Measurements from ENCODE around the gene GCNT3.

GCNT3 gene

GRCh38 chr15:59611276-59612260 is at the start of gene GCNT3:
Gene GCNT3, plus strand, starts transcription at chr15:59611783. Its CDS starts 6,456 bp downstream, at chr15:59618239.
- no peak within 1 kb of the TSS for H3K27ac ChIP-seq

GRCh38 chr15:59562448-59563186 is 49.0 kb upstream of the GCNT3 start:
- DNase-seq (ENCODE audit: low spot score): no peak
- no peak overlapping the region for H3K27ac ChIP-seq
- ChIA-PET CTCF (interaction anchor here (0.5 to 1.9 kb wide), 4 partner anchors 30 to 455 kb away, joined by 3 to 9 read pairs (median 3); no protein-coding TSS in a partner anchor), POLR2A (ENCODE audit: low non-redundant PET) (no interaction called here)
- peak; percentile 32; the same call in 1 of the 2 replicates for TF ChIP-seq CTCF (conservative IDR thresholded peaks at IDR 0.05; ENCODE audit: low read depth)

More at GRCh38 chr15:59611276-59612260, at the start of gene GCNT3:
- DNase-seq (ENCODE audit: low spot score): peak; percentile 34
- ChIA-PET POLR2A (ENCODE audit: low non-redundant PET) (no interaction called here), CTCF (interaction anchor here (0.6 to 0.7 kb wide), 3 partner anchors 46 to 1035 kb away, joined by 3 to 5 read pairs (median 3); no protein-coding TSS in a partner anchor)
- no peak for TF ChIP-seq CTCF (conservative IDR thresholded peaks at IDR 0.05; ENCODE audit: low read depth)

- POLR2A ChIA-PET (ENCODE audit: low non-redundant PET): no interaction called here
- no peak for DNase-seq (ENCODE audit: low spot score)
- no peak overlapping the region for H3K27ac ChIP-seq
- CTCF ChIA-PET: interaction anchor here (0.6 to 0.8 kb wide), 4 partner anchors 21 to 46 kb away, joined by 3 to 5 read pairs (median 3); partner anchors contain the start of gene GCNT3
- no peak for TF ChIP-seq CTCF (conservative IDR thresholded peaks at IDR 0.05; ENCODE audit: low read depth)
These were observed 46.3 kb upstream of the GCNT3 start for GRCh38 chr15:59565299-59565698.

GRCh38 chr15:59567324-59567723 is 44.3 kb upstream of the GCNT3 start:
- H3K27ac ChIP-seq: no peak overlapping the region
- DNase-seq (ENCODE audit: low spot score): peak; percentile 26
- CTCF ChIA-PET: interaction anchor here (0.7 to 0.9 kb wide), 2 partner anchors 20 to 38 kb away, joined by 3 to 4 read pairs; no protein-coding TSS in a partner anchor
- POLR2A ChIA-PET (ENCODE audit: low non-redundant PET): no interaction called here
- no peak for TF ChIP-seq CTCF (conservative IDR thresholded peaks at IDR 0.05; ENCODE audit: low read depth)

GRCh38 chr15:59569477-59569876 is 42.1 kb upstream of the GCNT3 start:
- TF ChIP-seq CTCF (conservative IDR thresholded peaks at IDR 0.05; ENCODE audit: low read depth): no peak
- no peak overlapping the region for H3K27ac ChIP-seq
- POLR2A ChIA-PET (ENCODE audit: low non-redundant PET): interaction anchor here (0.6 kb wide), 1 partner anchor 14 kb away, joined by 3 read pairs; no protein-coding TSS in a partner anchor
- DNase-seq (ENCODE audit: low spot score): no peak
- CTCF ChIA-PET: no interaction called here

- peak; percentile 57 for DNase-seq (ENCODE audit: low spot score)
- TF ChIP-seq CTCF (conservative IDR thresholded peaks at IDR 0.05; ENCODE audit: low read depth): no peak
- POLR2A ChIA-PET (ENCODE audit: low non-redundant PET): no interaction called here
- CTCF ChIA-PET: no interaction called here
- no peak overlapping the region for H3K27ac ChIP-seq
These were observed 41.3 kb upstream of the GCNT3 start for GRCh38 chr15:59570315-59570714.
